T47D (cell line): Measurements from ENCODE around the gene ARHGDIA.

Experiments
- DNase-seq, 2 experiments: peaks; one replicate each; pipeline versions ENCODE4 v3.0.0 to v3.0.0-alpha.2; 2011 to 2012; ENCODE audit warnings: low read depth in 1 of 2, low spot score in 1 of 2
- JUND ChIP-seq: IDR thresholded peaks from 2 replicates; pipeline ENCODE4 v1.6.1; 2012; ENCODE audit warnings: low read depth
- in situ Hi-C: cut with HindIII; loops from 2 replicates; pipeline ENCODE4 v1.10.0; 2016; ENCODE audit warnings: low sequenced_read_pairs, low pct_unique_long_range_greater_than_20kb

ARHGDIA gene

DNA sequence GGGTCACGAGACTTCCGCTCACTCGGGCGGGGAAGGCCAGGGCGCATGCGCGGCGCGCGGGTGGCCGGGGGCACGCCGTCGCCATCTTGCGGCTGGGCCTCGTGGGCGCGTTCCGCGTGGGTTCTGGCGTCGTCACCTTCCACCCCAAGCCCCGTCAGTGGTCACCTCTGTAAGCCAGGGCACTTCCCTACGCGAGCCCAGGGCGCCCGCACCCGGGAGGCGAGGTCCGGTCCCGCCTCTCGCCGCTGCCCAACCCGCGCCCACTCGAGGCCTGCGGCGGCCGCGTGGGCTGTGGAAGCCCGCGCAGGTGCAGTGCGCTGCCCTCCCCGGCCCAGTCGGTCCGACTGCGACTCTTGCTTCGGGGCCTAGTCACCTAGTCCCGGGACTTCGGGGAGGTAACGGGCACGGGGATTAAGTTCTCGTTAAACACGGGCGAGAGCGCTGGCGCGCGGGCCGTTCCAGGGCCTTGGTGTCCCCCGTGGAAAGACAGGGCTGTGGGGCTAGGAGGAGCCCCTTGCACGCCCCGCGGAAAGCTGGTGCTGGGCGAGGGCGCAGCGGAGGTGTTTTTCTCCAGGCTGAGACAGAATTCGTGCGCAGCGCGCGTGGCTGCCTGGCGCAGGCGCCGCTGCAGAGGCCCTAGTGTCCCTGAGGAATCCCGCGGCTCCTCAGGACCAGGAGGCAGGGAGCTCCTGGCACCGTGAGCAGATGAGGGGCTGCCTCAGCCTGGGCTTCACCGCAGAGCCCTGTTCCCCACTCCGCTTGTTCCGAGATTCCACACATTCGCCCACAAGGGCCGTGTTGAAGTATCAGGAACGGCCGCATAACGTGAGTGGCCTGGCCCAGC, 472 bp upstream of the ARHGDIA start:
- in situ Hi-C loops: no loop called here
- no peak for TF ChIP-seq JUND
- peak; percentile 95 to 96 for DNase-seq

DNA sequence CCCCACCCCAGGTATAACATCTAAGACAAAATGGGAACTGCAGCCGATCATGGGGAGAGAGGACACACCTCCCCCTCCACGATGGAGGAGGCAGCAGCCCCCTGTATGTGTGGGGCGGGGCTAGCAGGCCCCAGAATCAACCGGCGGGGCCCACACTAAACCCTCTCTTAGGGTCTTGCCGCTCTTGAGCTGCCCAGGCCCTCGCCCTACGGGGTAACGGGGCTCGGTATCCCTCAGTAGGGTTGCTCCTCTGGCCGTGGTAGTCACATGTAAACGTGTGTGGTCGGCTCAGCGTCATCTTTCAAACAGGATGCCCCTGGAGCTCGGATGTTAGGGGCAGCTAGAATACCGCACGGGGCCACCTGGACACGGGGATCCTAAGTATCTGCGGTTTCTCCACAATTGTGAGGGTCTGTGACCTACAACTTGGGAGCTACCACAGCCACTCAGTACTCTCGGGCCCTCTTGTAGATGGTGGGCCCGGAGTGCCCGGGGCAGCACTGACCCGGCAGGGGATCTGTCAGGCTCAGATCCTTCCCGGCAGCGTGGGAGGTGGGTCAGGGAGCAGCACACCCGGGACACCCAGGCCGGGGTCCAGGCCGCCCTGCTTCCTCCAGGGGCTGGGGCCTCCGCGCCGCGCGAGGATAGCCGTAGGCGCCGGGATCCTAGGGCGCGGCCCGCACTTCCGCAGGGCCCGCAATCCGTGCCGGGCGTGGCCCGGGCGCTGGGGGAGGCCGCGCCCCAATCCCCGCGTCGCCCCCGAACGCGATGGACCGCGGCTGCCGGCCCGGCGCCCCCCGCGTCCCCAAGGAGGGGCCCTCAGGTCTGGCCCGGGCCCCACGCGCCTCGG, 781 bp downstream of the ARHGDIA start:
- in situ Hi-C loops: no loop called here
- DNase-seq: peak in 1 of 2 experiments; percentile 58
- no peak for TF ChIP-seq JUND

DNA sequence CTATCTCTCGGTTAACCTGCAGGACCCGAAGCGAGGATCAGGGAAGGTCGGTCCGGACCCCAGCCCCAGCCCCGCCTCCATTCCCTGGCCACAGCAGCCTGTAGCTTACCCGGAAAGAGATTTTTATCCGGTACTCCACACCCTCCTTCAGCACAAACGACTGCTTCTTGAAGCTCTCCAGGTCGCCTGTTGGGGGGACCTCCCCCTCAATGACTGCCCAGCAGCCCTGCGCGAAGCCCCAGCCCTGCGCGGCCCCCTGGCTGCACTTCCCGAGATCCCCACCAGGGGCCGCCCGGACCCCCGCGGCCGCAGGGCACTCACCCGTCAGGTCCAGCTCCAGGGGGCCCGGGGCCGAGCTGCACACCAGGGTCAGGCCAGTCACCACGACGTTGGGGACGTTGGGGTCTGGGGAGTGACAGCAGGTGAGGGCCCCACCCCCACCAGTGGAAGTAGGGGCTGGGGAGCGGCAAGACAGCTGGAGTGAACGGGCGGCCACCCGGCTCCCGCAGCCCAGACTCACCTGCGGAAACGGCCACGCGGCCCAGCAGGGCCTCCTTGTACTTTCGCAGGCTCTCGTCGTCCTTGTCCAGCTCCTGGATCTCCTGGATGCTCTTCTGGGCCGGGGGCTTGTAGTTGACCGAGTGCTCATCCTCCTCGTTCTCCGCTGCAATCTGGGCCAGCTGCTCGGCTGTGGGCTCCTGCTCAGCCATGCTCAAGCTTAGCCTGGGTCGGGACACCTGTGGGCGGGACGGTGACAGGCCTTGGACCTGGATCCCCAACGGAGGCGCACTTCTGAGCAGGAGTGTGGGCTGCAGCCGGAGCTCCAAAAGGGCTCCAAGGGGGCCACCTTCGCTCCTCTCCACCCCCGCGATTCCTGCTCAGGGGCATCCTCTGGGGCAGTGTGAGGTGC, 1.7 kb downstream of the ARHGDIA start:
- in situ Hi-C loops: no loop called here
- peak in 1 of 2 experiments; percentile 55 for DNase-seq
- no peak for TF ChIP-seq JUND

DNA sequence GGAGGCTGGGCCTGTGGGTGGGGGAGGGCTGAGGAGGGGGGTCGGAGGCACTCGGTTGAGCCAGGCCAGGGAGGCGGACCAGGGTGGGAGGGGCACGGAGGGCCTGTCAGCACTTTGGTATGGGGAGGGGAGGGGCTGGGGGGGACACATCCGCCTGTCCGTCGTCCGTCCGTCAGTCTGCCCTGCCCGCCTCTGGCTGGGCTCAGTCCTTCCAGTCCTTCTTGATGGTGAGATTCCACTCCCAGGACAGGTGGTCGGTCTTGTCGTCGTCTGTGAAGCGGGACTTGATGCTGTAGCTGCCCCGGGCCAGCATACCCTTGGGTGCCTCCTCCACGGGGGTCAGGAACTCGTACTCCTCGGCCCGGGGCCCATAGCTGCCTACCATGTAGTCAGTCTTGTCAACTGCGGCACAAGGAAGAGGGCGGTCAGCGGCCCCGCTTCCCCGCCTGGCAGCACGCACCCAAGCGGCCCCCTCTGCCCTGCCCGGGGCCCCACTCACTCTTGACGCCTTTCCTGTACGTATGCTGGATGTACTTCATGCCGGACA, 2.4 kb downstream of the ARHGDIA start:
- TF ChIP-seq JUND: no peak
- in situ Hi-C loops: no loop called here
- DNase-seq: peak; percentile 69 to 93

DNA sequence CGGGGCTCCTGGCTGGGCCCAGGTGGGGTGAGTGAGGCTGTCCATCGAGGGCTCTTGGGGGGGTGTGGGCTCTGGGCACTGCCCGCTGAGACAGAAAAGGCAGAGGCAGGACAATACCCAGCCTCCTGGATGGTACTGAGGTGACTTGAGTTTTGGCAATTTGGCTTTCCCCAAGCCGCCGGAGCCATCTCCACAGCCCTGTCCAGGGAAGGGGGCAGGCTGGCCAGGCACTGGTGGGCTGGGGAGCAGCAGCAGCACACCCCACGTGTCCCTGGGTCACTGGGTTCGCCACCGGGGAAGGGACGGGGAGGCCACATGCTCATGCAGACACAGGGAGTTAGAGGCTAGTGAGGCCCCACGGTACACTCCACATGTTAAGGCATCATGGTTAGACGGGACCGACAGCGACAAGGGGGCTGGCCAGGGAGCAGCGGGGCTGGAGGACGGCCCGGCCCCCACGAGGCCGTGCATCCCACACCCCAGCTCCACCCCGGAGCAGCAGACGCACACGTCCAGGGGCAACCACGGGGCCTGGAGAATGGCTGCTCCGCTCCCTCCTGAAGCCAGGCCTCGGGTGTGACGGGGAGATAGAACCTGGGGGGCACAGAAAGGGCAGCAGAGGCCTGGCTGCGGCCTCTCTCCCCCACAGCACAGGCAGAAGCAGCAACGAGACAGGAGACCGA, 3.0 kb downstream of the ARHGDIA start:
- no peak for TF ChIP-seq JUND
- in situ Hi-C loops: no loop called here
- peak; percentile 38 to 68 for DNase-seq

DNA sequence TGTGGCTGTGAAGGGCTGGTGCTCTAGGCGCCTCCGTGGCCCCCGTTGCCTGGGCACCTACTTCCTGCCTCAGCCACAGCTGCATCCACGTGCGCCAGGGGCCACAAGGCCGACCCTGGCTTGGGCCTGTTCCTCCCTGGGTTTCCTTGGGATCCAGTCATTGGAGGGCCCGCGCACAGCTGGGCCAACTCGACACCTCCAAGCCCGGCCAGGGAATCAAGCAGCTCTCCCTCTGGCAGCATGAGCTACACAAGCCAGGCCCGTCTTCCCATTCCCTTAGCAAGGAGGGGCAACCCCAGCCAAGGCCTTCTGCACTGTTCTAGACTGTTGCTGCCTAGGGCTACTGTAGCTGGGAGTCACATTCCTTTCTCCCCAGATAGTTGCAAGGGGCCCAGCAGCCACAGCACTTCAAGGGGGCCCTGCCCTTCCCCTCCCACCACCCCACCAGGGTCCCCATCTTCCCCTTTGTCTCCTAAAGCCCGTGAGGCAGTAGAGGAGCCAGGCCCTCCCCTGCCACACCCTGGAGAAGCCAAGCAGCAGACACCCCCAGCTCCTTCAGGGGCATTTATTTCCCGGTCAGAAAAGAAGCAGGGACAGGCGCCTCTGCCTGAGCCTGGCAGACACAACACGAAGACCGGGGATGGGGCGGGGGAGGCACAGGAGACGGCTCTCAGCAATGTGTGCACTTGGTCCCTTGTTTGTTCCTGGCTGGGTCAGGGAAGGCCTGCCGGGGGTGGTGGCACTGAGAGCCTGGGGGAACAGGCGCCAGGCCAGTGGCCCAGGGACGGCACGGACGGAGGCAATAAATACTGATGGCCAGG, 3.8 kb downstream of the ARHGDIA start:
- in situ Hi-C loops: no loop called here
- DNase-seq: peak; percentile 68 to 89
- TF ChIP-seq JUND: peak; percentile 66

DNA sequence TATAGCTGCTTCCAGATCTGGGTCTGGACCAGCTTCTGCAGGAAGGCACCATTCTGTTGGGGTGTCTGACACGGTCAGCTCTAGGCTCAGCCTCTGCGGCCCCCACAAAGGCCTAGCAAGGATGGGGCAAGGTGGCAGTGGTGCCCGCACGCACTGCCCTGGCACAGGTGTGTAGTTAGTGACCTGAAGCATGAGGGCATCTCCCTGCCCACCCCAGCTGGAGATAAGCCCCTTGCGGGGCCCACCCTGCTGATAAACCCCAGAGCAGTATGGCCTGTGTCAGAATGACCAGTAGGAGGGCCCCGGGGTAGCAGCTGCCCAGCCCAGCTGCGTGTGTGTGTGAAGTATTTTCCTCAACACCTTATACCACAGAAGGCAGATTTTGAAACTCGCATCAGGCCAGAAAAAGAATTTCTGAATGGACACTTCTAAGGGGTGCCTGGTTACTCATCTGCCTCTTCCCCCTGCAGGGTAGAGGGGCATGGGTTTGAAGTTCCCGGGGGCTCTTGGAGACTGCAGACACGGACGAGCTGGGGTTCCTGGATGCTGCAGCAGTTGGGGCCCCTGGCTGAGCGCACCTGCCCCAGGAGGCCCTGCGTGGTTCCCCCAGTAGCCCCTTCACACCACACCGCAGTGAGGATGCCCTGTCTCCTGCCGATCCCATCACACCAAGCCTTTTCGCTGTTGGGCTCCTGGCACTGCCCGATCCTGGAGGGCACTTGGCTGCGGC, 4.5 kb downstream of the ARHGDIA start:
- TF ChIP-seq JUND: no peak; the same call in 1 of the 2 replicates
- in situ Hi-C loops: no loop called here
- no peak for DNase-seq

DNA sequence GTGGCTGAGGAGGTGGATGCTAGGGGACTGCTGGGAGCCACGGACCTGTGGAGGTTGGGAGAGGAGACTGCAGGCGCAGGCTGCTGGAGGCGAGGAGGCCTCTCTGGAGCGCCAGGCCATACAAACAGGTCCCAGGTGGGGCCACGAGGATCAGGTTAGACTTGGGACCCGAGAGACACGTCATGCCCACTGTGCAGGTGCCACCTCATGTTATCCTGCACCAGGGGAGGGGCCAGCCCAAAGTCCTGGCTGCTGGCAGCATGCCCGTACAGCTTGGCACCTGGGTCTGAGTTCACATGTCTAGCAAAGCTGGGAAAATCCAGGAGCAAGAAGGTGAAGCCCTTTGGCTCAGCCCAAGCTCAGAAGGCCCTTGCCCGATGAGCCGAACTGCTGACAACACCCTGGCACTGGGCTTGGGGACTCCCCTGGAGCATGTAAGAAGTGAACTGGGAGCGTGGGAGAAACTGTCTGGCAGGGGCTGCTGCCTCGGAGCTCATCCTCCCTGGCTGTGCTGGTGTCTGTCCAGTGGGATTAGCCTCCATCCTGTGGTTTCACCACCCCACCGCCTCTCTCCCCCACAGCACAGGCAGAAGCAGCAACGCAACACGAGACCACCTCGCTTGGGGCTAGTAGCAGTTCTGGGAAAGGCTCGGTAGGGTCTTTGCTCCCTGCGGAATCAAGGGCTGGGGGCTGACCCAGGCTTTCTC, 5.3 kb downstream of the ARHGDIA start:
- no peak for TF ChIP-seq JUND
- in situ Hi-C loops: no loop called here
- DNase-seq: peak in 1 of 2 experiments; percentile 49

DNA sequence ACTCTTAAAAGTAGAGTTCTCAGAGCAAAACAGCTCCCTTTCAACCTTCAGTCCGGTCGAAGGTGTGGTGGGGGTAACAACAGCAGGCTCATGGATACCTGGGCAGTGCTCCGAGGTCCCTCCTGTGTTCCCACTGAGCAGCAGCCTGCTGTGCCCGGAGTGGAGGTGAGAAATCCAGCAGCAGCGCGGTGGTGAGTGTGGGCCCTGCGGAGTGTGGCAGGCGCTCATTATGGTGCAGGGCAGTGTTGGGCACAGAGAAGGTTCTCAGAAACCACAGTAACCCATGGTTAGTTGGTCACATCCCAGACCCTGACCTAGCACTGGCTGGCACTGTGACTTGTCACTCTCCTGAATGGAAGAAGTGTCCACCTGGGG, 5.8 kb downstream of the ARHGDIA start:
- no peak for TF ChIP-seq JUND
- in situ Hi-C loops: no loop called here
- no peak for DNase-seq
